Erythroblast (primary cell): ENCODE results near the gene MIER2.

Experiments
- GATA1 ChIP-seq: IDR thresholded peaks from 2 replicates; pipeline ENCODE4 v1.6.1; 2011; ENCODE audit warnings: low read depth, mild to moderate bottlenecking, control low read depth, low read length, moderate library complexity
- POLR2A ChIP-seq: IDR thresholded peaks from 2 replicates; pipeline ENCODE4 v1.6.1; 2011; ENCODE audit warnings: mild to moderate bottlenecking, low read length

DNA sequence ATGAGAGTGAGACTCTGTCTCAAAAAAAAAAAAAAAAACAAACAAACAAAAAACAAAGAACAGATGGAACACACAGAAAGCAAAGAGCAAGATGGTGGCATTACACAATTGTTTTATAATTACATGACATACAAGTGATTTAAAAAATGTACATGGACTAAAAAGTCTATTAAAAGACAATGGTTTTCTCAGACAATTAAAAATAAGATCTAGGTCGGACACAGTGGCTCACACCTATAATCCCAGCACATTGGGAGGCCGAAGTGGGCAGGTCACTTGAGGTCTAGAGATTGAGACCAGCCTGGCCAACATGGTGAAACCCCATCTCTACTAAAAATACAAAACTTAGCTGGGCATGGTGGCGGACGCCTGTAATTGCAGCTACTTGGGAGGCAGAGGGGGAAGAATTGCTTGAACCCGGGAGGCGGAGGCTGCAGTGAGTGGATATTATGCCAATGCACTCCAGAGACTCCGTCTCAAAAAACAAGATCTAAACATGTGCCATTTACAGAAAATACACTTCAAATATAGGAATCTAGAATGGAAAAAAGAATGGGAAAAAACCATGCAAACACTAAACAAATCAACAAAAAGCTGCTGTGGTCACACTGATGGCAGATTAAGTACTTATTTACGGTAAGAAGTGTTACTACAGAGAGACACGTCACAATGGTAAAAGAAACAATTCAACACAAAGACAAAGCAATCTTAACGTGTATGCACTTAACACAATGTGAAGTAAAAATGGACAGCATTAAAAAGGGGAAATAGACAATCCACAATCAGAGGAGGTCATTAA is 26.7 kb downstream of the MIER2 start:
- TF ChIP-seq POLR2A = no peak
- no peak for TF ChIP-seq GATA1
